Activated T-helper 17 cell treated with anti-CD3 and anti-CD28 coated beads, Interleukin-2, amount 50 U/mL, for 72 hours (primary cell): ENCODE data around the gene CCDC106. TPM values are rescaled to one million over a fixed set of nuclear protein-coding genes. Genes with fewer than 3 reads are reported as not detected.

Experiments used
- ATAC-seq: fragments of 150-1000 bp; cut with Tn5 transposase; replicated peaks from 2 replicates; pipeline ENCODE4 v1.10.0; 2021; ENCODE audit warnings: mild to moderate bottlenecking, moderate library complexity
- H3K27ac Mint-ChIP-seq: one replicate; pipeline ENCODE4 v1.8.0; 2022; ENCODE audit warnings: mixed read lengths
- H3K27me3 Mint-ChIP-seq: one replicate; pipeline ENCODE4 v1.8.0; 2022; ENCODE audit warnings: mixed read lengths
- H3K36me3 Mint-ChIP-seq: one replicate; pipeline ENCODE4 v1.8.0; 2022; ENCODE audit warnings: low read depth, mild to moderate bottlenecking, mixed read lengths
- H3K4me1 Mint-ChIP-seq: one replicate; pipeline ENCODE4 v1.8.0; 2022; ENCODE audit warnings: mixed read lengths
- H3K4me3 Mint-ChIP-seq: one replicate; pipeline ENCODE4 v1.8.0; 2022; ENCODE audit warnings: mild to moderate bottlenecking, mixed read lengths
- H3K9me3 Mint-ChIP-seq: one replicate; pipeline ENCODE4 v1.8.0; 2022; ENCODE audit warnings: mixed read lengths
- total RNA-seq, 2 donors: library from RNA; stranded (reverse); gene quantifications; one replicate each; pipeline ENCODE4 v1.2.3, GENCODE V29; 2022

Gene CCDC106
- total RNA-seq, 2 donors from 2014 or later, result 2.4 to 2.6 TPM

DNA sequence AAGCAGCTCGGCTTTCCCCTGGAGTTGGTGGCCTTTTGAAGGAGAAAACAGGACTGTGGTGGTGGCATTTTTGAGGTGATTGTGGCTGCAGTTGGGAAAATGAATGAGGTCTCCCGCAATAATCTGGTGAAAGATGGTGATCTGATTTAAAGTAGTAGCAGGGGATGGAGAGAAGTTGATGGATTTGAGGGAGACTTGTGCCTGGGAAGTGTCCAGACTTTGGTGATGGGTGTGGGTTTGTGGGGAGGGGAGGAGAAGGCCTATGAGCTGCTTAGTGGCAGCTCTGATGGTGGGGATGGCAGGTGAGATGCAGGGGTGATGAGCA lies 23.0 kb downstream of the CCDC106 start:
- no peak for ATAC-seq
- Mint-ChIP-seq H3K4me3 (no peak overlapping the region), H3K36me3 (peaks cover 95% of the 10 kb centered on the region), H3K9me3 (no peaks in the 10 kb centered on the region), H3K27ac (no peak overlapping the region), H3K27me3 (no peaks in the 10 kb centered on the region), H3K4me1 (peaks cover 13% of the 10 kb centered on the region)

DNA sequence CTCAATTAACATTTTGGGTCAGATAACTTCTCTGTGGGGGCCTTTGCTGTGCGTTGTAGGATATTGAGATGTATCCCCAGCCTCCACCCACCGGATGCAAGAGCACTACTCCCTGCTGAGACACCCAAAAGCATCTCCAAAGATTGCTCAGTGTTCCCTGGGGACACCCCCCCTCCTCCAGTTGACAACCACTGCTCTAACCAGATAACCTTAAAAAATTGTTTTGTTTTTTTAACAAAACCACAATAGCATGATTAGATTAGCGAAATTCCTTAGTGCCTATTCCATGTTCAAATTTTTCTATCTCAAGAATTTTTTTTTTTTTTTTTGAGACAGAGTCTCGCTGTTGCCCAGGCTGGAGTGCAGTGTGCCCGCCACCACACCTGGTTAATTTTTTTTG lies 24.4 kb downstream of the CCDC106 start:
- Mint-ChIP-seq H3K36me3 (peaks cover 92% of the 10 kb centered on the region), H3K4me1 (peaks cover 25% of the 10 kb centered on the region), H3K9me3 (no peaks in the 10 kb centered on the region), H3K27ac (no peak overlapping the region), H3K27me3 (no peaks in the 10 kb centered on the region), H3K4me3 (no peak overlapping the region)
- ATAC-seq, result no peak

- no peak overlapping the region for H3K4me3 Mint-ChIP-seq
Observed at GRCh38 chr19:55673465-55673864, 25.5 kb downstream of the CCDC106 start.

DNA sequence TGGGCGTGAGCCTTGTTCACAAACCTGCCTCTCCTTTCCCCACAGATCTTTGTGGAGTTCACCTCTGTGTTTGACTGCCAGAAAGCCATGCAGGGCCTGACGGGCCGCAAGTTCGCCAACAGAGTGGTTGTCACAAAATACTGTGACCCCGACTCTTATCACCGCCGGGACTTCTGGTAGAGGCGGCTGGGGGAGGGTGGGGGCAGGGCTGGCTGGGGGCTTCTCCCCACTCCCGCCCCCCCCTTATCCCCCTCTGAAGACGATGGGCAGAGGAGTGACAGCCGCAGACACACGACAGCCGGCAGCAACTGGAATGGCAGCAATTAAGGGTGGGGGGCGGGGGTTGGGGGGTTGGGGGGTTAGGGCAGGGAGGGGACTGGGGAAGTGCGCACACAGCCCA lies 25.9 kb downstream of the CCDC106 start:
- Mint-ChIP-seq H3K4me1 (peaks cover 31% of the 10 kb centered on the region), H3K36me3 (peaks cover 92% of the 10 kb centered on the region), H3K4me3 (no peak overlapping the region), H3K27me3 (no peaks in the 10 kb centered on the region), H3K9me3 (no peaks in the 10 kb centered on the region), H3K27ac (no peak overlapping the region)
- ATAC-seq, result no peak

More at GRCh38 chr19:55673465-55673864, 25.5 kb downstream of the CCDC106 start:
- H3K9me3 Mint-ChIP-seq, result no peaks in the 10 kb centered on the region
- H3K36me3 Mint-ChIP-seq, result peaks cover 92% of the 10 kb centered on the region
- peaks cover 31% of the 10 kb centered on the region for H3K4me1 Mint-ChIP-seq
- no peak for ATAC-seq
- no peaks in the 10 kb centered on the region for H3K27me3 Mint-ChIP-seq
- no peak overlapping the region for H3K27ac Mint-ChIP-seq

- no peaks in the 10 kb centered on the region for H3K27me3 Mint-ChIP-seq
- H3K9me3 Mint-ChIP-seq, result no peaks in the 10 kb centered on the region
- peaks cover 33% of the 10 kb centered on the region for H3K4me1 Mint-ChIP-seq
- H3K36me3 Mint-ChIP-seq, result peaks cover 92% of the 10 kb centered on the region
- peak overlapping the region; percentile 36 for H3K4me3 Mint-ChIP-seq
- peak overlapping the region; percentile 46 for H3K27ac Mint-ChIP-seq
- ATAC-seq, result no peak
Observed at GRCh38 chr19:55674459-55674840, 26.4 kb downstream of the CCDC106 start.

DNA sequence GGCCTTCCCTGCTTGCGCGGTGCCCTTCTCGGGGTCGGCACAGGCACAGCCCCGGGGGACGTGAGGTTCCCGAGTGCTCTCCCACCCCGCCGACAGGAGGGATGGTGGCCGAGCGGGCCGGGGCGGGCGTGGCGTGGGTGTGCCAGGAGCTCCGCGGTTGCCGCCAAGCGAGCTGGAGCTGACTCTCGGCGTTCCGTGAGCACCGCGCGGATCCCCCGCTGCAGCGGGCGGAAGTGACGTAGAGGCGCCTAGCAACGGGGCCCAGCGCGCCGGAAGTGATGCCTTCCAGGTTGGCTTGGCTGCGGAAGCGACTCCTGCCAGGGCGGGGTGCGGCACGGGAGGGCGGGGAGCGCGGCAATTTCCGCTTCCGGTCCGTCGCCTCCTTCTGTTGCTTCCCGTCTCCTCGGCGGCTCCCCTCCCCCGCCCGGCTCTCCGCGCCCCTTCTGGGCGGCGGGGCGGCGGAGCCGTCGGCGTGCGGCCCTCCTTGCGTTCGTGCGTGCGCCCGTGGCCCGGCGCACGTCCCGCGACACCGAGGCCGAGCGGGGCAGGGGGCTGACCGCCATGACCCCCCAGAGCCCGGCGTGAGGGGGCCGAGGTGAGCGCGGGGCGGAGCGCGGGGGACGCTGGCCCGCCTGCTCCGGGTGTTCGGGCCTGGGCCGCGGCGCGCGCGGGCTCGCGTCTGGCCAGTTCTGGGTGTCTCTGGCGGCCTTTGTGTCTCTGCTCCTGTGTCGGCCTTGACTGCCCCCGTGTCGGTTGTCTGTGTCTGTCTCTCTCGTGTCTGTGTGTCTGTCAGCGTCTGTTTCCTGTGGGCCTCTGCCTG lies 27.0 kb downstream of the CCDC106 start, which contains the start of gene EPN1:
EPN1 (plus strand) TSS at position 386 of the 820 bp plus-strand sequence. CDS start 3,402 bp downstream, outside the sequence.
- Mint-ChIP-seq H3K4me3 (peak within 1 kb of the TSS; percentile 86), H3K27me3 (no peaks in the 10 kb centered on the region), H3K9me3 (no peaks in the 10 kb centered on the region), H3K4me1 (peaks cover 38% of the 10 kb centered on the region), H3K27ac (peak within 1 kb of the TSS; percentile 91), H3K36me3 (peaks cover 92% of the 10 kb centered on the region)
- ATAC-seq, result peak; percentile 97

GRCh38 chr19:55675661-55676354 lies 27.8 kb downstream of the CCDC106 start:
- Mint-ChIP-seq H3K4me1 (peaks cover 38% of the 10 kb centered on the region), H3K36me3 (peaks cover 92% of the 10 kb centered on the region), H3K27ac (peak overlapping the region; percentile 91), H3K4me3 (peak overlapping the region; percentile 86), H3K27me3 (no peaks in the 10 kb centered on the region), H3K9me3 (no peaks in the 10 kb centered on the region)
- no peak for ATAC-seq

DNA sequence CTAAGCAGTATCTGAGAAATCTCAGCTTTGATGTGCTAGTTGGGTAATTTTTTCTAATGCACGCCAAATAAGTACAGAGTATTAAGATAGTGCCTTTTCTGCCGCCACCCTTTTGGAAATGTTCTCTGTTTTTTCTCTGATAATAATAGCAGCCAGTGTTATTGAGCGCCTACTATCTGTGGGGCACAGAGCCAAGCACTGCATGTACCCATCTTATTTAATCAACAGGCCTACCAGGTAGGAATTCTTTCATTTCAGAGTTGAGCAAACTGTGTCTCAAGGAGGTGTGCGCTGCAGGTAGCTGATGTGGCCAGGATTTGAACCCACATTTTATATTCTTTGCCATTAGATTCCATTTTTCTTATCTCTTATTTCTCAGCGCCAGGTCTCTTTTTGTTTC lies 28.4 kb downstream of the CCDC106 start:
- peaks cover 33% of the 10 kb centered on the region for H3K4me1 Mint-ChIP-seq

GRCh38 chr19:55676889-55677505 lies 29.0 kb downstream of the CCDC106 start:
- Mint-ChIP-seq H3K4me1 (peaks cover 31% of the 10 kb centered on the region), H3K27ac (peak overlapping the region; percentile 91), H3K27me3 (no peaks in the 10 kb centered on the region), H3K4me3 (peak overlapping the region; percentile 86), H3K9me3 (no peaks in the 10 kb centered on the region), H3K36me3 (peaks cover 85% of the 10 kb centered on the region)
- no peak for ATAC-seq

More for the DNA sequence above, 28.4 kb downstream of the CCDC106 start:
- peak overlapping the region; percentile 91 for H3K27ac Mint-ChIP-seq
- no peaks in the 10 kb centered on the region for H3K27me3 Mint-ChIP-seq
- ATAC-seq, result no peak
- no peaks in the 10 kb centered on the region for H3K9me3 Mint-ChIP-seq
- peaks cover 89% of the 10 kb centered on the region for H3K36me3 Mint-ChIP-seq
- H3K4me3 Mint-ChIP-seq, result peak overlapping the region; percentile 86

DNA sequence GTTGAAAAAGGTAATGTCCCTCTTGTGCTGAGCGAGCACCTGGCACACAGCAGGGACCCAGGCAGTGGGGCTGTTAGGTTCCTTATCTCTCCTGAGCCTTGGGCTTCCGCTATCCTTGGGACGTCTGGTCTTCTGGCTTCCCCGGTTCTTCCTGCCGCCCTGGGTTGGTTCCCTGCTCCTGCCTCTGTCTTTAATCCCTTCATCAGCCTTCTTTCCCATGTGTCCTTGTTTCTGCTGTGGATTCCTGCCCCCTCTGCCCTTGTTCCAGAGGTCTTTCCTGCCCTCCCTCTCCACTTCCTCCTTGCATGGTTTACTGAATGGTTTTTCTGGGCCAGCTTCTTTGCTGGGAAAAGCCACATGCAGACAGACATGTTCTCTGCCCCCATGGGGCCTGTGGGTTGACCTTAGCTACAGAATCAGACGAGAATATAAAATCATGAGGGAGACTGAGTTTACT lies 29.6 kb downstream of the CCDC106 start:
- H3K27me3 Mint-ChIP-seq, result no peaks in the 10 kb centered on the region
- peaks cover 83% of the 10 kb centered on the region for H3K36me3 Mint-ChIP-seq
- peak overlapping the region; percentile 91 for H3K27ac Mint-ChIP-seq
- no peaks in the 10 kb centered on the region for H3K9me3 Mint-ChIP-seq
- peaks cover 31% of the 10 kb centered on the region for H3K4me1 Mint-ChIP-seq
- peak overlapping the region; percentile 86 for H3K4me3 Mint-ChIP-seq
- ATAC-seq, result no peak

DNA sequence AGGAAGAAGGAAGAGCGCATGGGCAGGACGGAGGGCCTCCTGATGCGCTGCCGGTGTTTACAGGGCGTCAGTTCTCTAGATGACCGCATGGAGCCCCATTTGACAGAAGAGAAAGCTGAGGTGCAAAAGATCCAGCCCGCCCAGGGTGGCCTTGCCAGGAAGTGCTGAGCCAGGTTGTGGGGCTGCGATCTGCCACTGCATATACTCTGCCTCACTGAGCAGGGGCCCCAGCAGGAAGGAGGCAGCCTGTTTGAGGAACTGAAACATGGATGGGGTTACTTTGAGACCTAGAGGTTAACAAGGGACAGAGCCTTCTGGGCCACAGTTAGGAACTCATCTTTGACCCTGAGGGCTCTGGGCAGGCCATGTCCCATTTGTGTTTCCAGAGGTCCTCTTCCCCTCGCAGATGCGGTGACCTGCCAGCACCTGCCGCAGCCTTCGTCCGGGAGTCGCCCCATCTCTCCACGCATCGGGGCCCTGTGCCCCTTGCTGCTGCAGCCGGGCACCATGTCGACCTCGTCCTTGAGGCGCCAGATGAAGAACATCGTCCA lies 30.2 kb downstream of the CCDC106 start:
- H3K36me3 Mint-ChIP-seq, result peaks cover 83% of the 10 kb centered on the region

DNA sequence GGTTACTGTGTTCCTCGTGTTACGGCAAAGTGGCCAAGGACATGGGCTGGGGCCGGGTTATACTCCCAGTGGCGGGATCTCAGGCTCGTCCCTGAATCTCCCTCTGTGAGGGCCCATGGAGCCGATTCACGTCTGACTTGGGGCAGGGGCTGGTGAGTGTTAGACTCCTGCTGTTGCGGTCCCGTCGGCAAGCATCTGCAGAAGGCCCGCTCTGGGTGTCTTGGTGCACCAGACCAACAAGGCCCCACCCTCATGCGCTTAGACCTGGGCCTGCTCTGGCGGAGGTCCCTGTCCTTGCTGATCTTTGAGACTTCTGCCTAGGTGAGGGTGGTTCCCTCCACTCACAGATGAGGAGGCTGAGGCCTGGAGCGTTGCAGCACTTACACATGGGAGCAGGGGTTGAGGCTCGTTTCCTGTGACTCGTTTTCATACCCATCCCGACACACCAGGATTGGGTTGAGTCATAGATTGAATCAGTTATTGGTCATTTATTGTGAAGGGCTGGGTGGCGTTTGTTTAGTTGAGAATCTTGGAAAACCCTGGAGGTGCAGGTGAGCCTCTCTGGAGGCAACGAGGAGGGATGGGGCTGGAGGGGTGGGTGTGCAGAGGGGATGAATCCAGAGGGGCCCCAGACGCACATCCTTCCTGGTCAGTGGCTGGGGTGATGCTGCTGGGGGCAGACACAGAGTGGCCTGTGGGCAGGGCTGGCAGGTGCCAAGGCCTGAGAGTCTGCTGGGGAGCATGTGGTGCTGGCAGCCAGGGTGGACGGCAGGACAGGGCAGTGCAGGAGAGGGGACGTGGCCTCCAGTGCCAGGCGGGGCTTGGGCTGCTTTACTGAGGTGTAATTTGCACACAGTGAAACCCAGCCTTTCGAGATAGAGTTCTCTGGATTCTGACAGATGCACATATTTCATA lies 31.6 kb downstream of the CCDC106 start:
- H3K27me3 Mint-ChIP-seq, result no peaks in the 10 kb centered on the region
- H3K27ac Mint-ChIP-seq, result peak overlapping the region; percentile 74
- H3K9me3 Mint-ChIP-seq, result no peaks in the 10 kb centered on the region
- H3K36me3 Mint-ChIP-seq, result peaks cover 83% of the 10 kb centered on the region
- no peak for ATAC-seq
- H3K4me1 Mint-ChIP-seq, result peaks cover 25% of the 10 kb centered on the region
- no peak overlapping the region for H3K4me3 Mint-ChIP-seq

More for the DNA sequence above, 30.2 kb downstream of the CCDC106 start:
- peaks cover 31% of the 10 kb centered on the region for H3K4me1 Mint-ChIP-seq
- peak overlapping the region; percentile 86 for H3K4me3 Mint-ChIP-seq
- peak overlapping the region; percentile 91 for H3K27ac Mint-ChIP-seq
- no peaks in the 10 kb centered on the region for H3K27me3 Mint-ChIP-seq
- no peak for ATAC-seq
- H3K9me3 Mint-ChIP-seq, result no peaks in the 10 kb centered on the region

GRCh38 chr19:55680339-55681130 lies 32.5 kb downstream of the CCDC106 start:
- no peaks in the 10 kb centered on the region for H3K9me3 Mint-ChIP-seq
- peaks cover 87% of the 10 kb centered on the region for H3K36me3 Mint-ChIP-seq
- H3K27ac Mint-ChIP-seq, result no peak overlapping the region
- ATAC-seq, result no peak
- peaks cover 25% of the 10 kb centered on the region for H3K4me1 Mint-ChIP-seq
- no peak overlapping the region for H3K4me3 Mint-ChIP-seq
- H3K27me3 Mint-ChIP-seq, result no peaks in the 10 kb centered on the region
